ENCODE data around the gene TMEM235.

DNA sequence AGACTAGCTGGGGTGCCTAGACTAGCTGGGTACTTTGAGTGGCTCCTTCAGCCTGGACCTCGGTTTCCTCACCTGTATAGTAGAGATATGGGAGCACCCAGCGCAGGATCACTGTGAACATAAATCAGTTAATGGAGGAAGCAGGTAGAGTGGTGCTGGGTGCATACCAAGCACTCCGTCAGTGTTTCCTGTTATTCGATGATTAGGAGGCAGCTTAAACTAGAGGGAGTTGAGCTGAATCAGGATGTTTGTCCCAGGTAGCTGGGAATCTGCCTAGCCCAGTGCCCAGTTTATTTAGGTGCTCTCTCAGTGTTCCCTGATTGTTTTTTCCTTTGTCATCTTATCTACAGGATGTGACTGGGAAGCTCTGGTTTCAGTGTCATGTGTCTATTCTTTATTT is 8.4 kb upstream of the TMEM235 start:
- TF ChIP-seq POLR2AphosphoS5 (IDR thresholded peaks at IDR 0.05) (no peak), CTCF (IDR thresholded peaks at IDR 0.05) (no peak), POLR2A (IDR thresholded peaks at IDR 0.05) (no peak)
